Endothelial cell of umbilical vein (primary cell): ENCODE results near the gene BRD1. TPM values are rescaled to one million over a fixed set of nuclear protein-coding genes. Genes with fewer than 3 reads are reported as not detected.

Experiments
- BruUV-seq: library from RNA; stranded (reverse); fragments of 400-500 nt; replicated peaks from 2 replicates; lab custom pipeline; 2021; lab: Mats Ljungman, UMichigan
- CTCF ChIA-PET: fragments of 300-600, 350-600 bp; sonication (Branson Sonifier 250); formaldehyde crosslinking; loops from one replicate; lab custom pipeline; 2021; ENCODE audit warnings: antibody characterized with exemption, inconsistent platforms; lab: Charles Lee
- POLR2A ChIA-PET: fragments of 300-600, 350-600 bp; sonication (Branson Sonifier 250); formaldehyde crosslinking; loops from one replicate; lab custom pipeline; 2021; ENCODE audit warnings: antibody characterized with exemption, inconsistent platforms; lab: Charles Lee
- DNase-seq: peaks from one replicate; pipeline ENCODE4 v3.0.0-alpha.2; 2011; ENCODE audit warnings: low read depth, low spot score
- FAIRE-seq: peaks from 2 replicates; lab custom pipeline; 2011; peaks lifted over from hg19 to GRCh38; lab: Jason Lieb, UNC
- H2AFZ ChIP-seq: 2 replicates; pipeline ENCODE4 v1.6.0; 2012; ENCODE audit warnings: low read depth, low read length, control low read depth, inconsistent platforms
- H3K27ac ChIP-seq: 2 replicates; pipeline ENCODE4 v1.5.1; 2011; ENCODE audit warnings: low read depth, mild to moderate bottlenecking, control low read depth, low read length, moderate library complexity; ENCODE audit not compliant: insufficient read depth
- H3K27me3 ChIP-seq, 2 experiments: 2 replicates each; pipeline versions ENCODE4 v1.6.0 to v1.6.1; 2011; ENCODE audit warnings: low read length in 2 of 2, mixed read lengths in 1 of 2; ENCODE audit not compliant: control insufficient read depth in 2 of 2, insufficient read depth in 2 of 2
- H3K36me3 ChIP-seq, 2 experiments: 2 replicates in 1 of 2; 3 replicates in 1 of 2; pipeline ENCODE4 v1.5.1; 2011; ENCODE audit warnings: low read length in 2 of 2, mild to moderate bottlenecking in 1 of 2, moderate library complexity in 1 of 2; ENCODE audit not compliant: control insufficient read depth in 2 of 2, insufficient read depth in 2 of 2; ENCODE audit errors: extremely low read depth in 1 of 2
- H3K4me1 ChIP-seq: 3 replicates; pipeline ENCODE4 v1.5.1; 2011; ENCODE audit warnings: mild to moderate bottlenecking, low read length; ENCODE audit not compliant: control insufficient read depth, insufficient read depth; ENCODE audit errors: extremely low read depth
- H3K4me2 ChIP-seq: 2 replicates; pipeline ENCODE4 v1.6.1; 2011; ENCODE audit warnings: low read length, control low read depth, mixed read lengths; ENCODE audit not compliant: insufficient read depth
- H3K4me3 ChIP-seq, 3 experiments: fragments of 200-600 bp in 1 of 3; sonication (generic), shearing (Covaris generic) in 1 of 3; replicated peaks in 1 of 3; 2 replicates each; pipeline ENCODE4 v1.5.1; 2011 to 2016; ENCODE audit warnings: control low read depth in 3 of 3, low read length in 3 of 3, mild to moderate bottlenecking in 2 of 3, inconsistent platforms in 1 of 3, low read depth in 1 of 3, moderate library complexity in 1 of 3; ENCODE audit not compliant: insufficient read depth in 1 of 3
- H3K79me2 ChIP-seq: 2 replicates; pipeline ENCODE4 v1.6.0; 2012; ENCODE audit warnings: low read length, inconsistent platforms; ENCODE audit not compliant: control insufficient read depth, insufficient read depth
- H3K9ac ChIP-seq: replicated peaks from 2 replicates; pipeline ENCODE3; 2011; ENCODE audit warnings: low read length, control low read depth; ENCODE audit not compliant: insufficient read depth; ENCODE audit errors: extremely low read depth
- H3K9me1 ChIP-seq: replicated peaks from 3 replicates; pipeline ENCODE4 v1.6.0; 2011; ENCODE audit warnings: mild to moderate bottlenecking, low read length; ENCODE audit not compliant: control insufficient read depth, insufficient read depth; ENCODE audit errors: extremely low read depth
- H3K9me3 ChIP-seq: replicated peaks from 2 replicates; pipeline ENCODE4 v1.5.1; 2012; ENCODE audit warnings: low read length, inconsistent platforms; ENCODE audit not compliant: control insufficient read depth, insufficient read depth
- H4K20me1 ChIP-seq: replicated peaks from 2 replicates; pipeline ENCODE3; 2011; ENCODE audit warnings: mild to moderate bottlenecking, low read length; ENCODE audit not compliant: control insufficient read depth, insufficient read depth; ENCODE audit errors: extremely low read depth
- EZH2 ChIP-seq: IDR thresholded peaks from 2 replicates; pipeline ENCODE4 v1.6.1; 2012; ENCODE audit warnings: borderline replicate concordance, low read depth, mild to moderate bottlenecking, moderate library complexity, low read length, inconsistent platforms; ENCODE audit not compliant: severe bottlenecking
- FOS ChIP-seq: IDR thresholded peaks from 2 replicates; pipeline ENCODE4 v1.6.1; 2011; ENCODE audit warnings: mild to moderate bottlenecking, low read length, moderate library complexity, borderline replicate concordance; ENCODE audit not compliant: insufficient read depth
- GATA2 ChIP-seq: IDR thresholded peaks from 2 replicates; pipeline ENCODE4 v1.7.0; 2011; ENCODE audit warnings: low read depth, mild to moderate bottlenecking, moderate library complexity, mixed read lengths, low read length; ENCODE audit not compliant: insufficient read length, insufficient read depth
- JUN ChIP-seq: IDR thresholded peaks from 2 replicates; pipeline ENCODE4 v1.6.1; 2011; ENCODE audit warnings: borderline replicate concordance, low read depth; ENCODE audit not compliant: insufficient read length, insufficient read depth
- MYC ChIP-seq: IDR thresholded peaks from one replicate; pipeline ENCODE4 v1.6.1; 2011; ENCODE audit warnings: mild to moderate bottlenecking, low read depth, low read length
- POLR2A ChIP-seq: IDR thresholded peaks from 2 replicates; pipeline ENCODE4 v1.6.1; 2012; ENCODE audit warnings: low read depth, mild to moderate bottlenecking, control low read depth, low read length
- POLR2AphosphoS5 ChIP-seq: IDR thresholded peaks from 2 replicates; pipeline ENCODE4 v1.6.1; 2012; ENCODE audit warnings: low read depth, mild to moderate bottlenecking, control low read depth, low read length, moderate library complexity; ENCODE audit not compliant: insufficient read depth
- dilution Hi-C: fragments of 300-500 bp; cut with MboI; formaldehyde crosslinking; loops from one replicate; pipeline ENCODE4 v1.15.0; 2019; ENCODE audit warnings: low sequenced_read_pairs; ENCODE audit not compliant: extremely low pct_ligation_motif_present
- intact Hi-C: fragments of 100-400 bp; cut with micrococcal nuclease; formaldehyde crosslinking; loops from one replicate; pipeline ENCODE4 v1.10.0; 2022
- polyA plus RNA-seq, 4 experiments: library from polyadenylated mRNA; depleted of rRNA in 3 of 4; stranded (reverse) in 3 of 4; unstranded in 1 of 4; fragments of >200 nt; gene quantifications; 2 replicates each; pipeline versions ENCODE4 v1.2.1 to v1.2.3, GENCODE V29; 2011 to 2012; ENCODE audit warnings: missing spikeins in 1 of 4
- total RNA-seq: library from RNA; stranded (reverse); gene quantifications from 2 replicates; pipeline ENCODE4 v1.2.3, GENCODE V29; 2021
- TF ChIP-seq, protein P1 (sequence below), 2 donors: IDR thresholded peaks; 1 replicate in 1 of 2; 2 replicates in 1 of 2; pipeline ENCODE4 v1.5.1; 2011; ENCODE audit warnings: low read length in 2 of 2, mild to moderate bottlenecking in 2 of 2, moderate library complexity in 2 of 2, control low read depth in 1 of 2, inconsistent platforms in 1 of 2, low read depth in 1 of 2; ENCODE audit not compliant: insufficient read depth in 1 of 2; ENCODE audit errors: extremely low read depth in 1 of 2
- TF ChIP-seq, protein P2 (sequence below): IDR thresholded peaks from 2 replicates; pipeline ENCODE4 v1.6.1; 2011; ENCODE audit not compliant: insufficient read depth, insufficient read length

The BRD1 gene
- total and polyA plus RNA-seq, 2 donors (not counting 3 experiments of a cell fraction or from before 2014, with no cell fraction given), result 8.1 to 41.1 TPM

DNA sequence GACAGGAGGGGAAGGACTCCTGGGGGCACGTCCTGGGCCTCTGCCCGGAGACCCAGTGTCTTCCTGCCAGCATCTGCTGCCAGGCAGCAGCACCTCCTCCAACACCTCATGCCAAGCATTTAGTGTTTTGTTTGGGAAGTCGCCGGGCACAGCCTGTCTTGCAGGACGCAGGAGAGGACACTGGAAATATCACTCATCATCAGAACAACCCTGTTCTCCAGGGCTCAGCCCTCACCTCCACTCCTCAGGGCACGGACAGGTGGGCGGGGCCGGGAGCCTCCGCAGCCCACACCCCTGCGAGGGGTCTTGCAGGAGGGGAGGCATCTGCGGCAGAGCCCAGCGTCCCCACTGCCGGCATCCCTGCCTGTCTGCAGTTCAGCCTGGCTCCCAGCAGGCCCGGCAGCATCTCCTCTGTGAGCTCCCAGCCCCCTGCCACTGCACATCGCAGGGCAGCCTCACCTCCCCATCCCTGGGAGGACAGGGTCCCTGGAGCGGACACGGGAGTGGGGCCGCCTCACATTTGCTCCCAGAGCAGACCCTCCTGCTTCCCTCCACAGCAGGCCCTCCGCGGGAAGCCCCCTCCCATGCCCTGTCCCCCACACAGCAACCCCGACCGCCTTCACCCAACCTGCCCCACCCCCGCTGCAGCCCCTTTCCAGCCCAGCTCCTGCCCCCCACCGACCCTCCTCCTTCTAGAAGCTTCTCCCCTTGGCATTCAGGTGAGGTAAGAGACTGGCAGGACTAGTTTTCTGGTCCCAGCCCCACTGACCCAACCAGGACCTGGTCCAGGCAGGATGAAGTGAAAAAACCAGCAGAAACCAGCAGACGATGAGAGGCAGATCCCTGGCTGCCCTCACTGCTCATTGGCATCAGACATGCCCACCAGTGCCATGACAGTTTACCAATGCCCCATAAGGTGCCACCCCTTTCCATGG is 72.7 kb downstream of the BRD1 start:
- Histone ChIP-seq H3K79me2 (no peaks in the 10 kb centered on the region), H3K9me1 (no peaks in the 10 kb centered on the region), H3K4me1 (no peaks in the 10 kb centered on the region), H3K27me3 (no peaks in the 10 kb centered on the region), H2AFZ (no peak overlapping the region), H3K27ac (no peak overlapping the region), H3K4me2 (no peak overlapping the region), H3K36me3 (no peaks in the 10 kb centered on the region), H3K9ac (no peak overlapping the region), H3K4me3 (no peak overlapping the region), H3K9me3 (no peaks in the 10 kb centered on the region), H4K20me1 (no peaks in the 10 kb centered on the region)
- FAIRE-seq (no peak), DNase-seq (no peak)
- dilution Hi-C loops (no loop called here), intact Hi-C loops (no loop called here)
- CTCF ChIA-PET, result no interaction called here
- no TSS peak for BruUV-seq
- TF ChIP-seq POLR2AphosphoS5 (no peak), MYC (no peak), POLR2A (no peak), FOS (no peak), JUN (no peak), GATA2 (no peak), EZH2 (no peak)
- TF ChIP-seq, protein P1, sequence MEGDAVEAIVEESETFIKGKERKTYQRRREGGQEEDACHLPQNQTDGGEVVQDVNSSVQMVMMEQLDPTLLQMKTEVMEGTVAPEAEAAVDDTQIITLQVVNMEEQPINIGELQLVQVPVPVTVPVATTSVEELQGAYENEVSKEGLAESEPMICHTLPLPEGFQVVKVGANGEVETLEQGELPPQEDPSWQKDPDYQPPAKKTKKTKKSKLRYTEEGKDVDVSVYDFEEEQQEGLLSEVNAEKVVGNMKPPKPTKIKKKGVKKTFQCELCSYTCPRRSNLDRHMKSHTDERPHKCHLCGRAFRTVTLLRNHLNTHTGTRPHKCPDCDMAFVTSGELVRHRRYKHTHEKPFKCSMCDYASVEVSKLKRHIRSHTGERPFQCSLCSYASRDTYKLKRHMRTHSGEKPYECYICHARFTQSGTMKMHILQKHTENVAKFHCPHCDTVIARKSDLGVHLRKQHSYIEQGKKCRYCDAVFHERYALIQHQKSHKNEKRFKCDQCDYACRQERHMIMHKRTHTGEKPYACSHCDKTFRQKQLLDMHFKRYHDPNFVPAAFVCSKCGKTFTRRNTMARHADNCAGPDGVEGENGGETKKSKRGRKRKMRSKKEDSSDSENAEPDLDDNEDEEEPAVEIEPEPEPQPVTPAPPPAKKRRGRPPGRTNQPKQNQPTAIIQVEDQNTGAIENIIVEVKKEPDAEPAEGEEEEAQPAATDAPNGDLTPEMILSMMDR (IDR thresholded peaks at IDR 0.05; ENCODE audit: extremely low read depth in 1 of 2, insufficient read depth in 1 of 2, low read depth in 1 of 2, low read length in 2 of 2), result no peak
- TF ChIP-seq, protein P2, sequence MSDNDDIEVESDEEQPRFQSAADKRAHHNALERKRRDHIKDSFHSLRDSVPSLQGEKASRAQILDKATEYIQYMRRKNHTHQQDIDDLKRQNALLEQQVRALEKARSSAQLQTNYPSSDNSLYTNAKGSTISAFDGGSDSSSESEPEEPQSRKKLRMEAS, result no peak
- POLR2A ChIA-PET, result no interaction called here
